COLO829 (cell line): Measurements from ENCODE around the gene SRL.

Source experiments
- DNase-seq: peaks from one replicate; pipeline ENCODE4 v3.0.0; 2012; ENCODE audit warnings: low spot score

Gene SRL

DNA sequence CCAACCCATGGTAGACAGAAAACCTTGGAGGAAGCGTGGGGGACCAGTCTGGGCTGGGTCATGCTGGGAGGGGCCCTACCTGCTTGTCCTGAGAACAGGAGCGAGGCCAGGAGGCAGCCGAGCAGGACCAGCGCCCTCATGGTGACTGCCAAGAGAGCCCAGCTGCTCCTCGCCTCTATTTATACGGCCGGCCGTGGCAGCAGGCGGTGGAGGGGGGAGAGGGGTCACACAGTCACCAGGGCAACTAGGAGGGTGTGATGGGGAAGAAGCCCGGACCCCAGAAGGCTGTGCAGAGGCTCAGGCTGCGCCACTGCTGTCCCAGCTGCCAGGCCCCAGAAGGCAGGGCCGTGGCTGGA lies at the start of gene SRL:
Gene SRL (minus strand): TSS at position 153 of the 356 bp plus-strand sequence. CDS start 13 bp downstream, at position 140.
- DNase-seq = no peak

DNA sequence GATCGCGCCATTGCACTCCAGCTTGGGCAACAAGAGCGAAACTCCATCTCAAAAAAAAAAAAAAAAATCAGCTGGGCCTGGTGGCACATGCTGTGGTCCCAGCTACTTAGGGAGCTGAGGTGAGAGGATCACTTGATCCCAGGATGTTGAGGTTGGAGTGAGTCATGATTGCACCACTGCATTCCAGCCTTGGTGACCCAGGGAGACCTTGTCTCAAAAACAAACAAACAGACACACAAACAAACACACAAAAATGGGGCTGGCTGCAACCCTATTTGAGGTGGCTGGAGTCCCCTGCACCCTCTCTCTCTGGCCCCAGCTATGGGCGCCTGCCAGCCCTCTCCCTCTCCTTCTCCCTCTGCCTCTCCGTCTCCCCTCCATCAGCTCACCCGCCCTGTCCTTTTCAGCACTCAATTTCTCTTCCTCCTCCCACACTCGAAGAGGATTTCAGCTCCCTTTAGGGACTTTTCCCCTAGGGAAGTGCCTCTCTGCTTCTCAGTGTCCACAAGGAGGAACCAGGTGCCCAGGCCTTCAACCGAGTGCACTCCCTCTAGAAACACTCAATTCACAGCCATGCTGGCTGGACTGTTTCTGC lies 48.5 kb upstream of the SRL start:
- DNase-seq = no peak

DNA sequence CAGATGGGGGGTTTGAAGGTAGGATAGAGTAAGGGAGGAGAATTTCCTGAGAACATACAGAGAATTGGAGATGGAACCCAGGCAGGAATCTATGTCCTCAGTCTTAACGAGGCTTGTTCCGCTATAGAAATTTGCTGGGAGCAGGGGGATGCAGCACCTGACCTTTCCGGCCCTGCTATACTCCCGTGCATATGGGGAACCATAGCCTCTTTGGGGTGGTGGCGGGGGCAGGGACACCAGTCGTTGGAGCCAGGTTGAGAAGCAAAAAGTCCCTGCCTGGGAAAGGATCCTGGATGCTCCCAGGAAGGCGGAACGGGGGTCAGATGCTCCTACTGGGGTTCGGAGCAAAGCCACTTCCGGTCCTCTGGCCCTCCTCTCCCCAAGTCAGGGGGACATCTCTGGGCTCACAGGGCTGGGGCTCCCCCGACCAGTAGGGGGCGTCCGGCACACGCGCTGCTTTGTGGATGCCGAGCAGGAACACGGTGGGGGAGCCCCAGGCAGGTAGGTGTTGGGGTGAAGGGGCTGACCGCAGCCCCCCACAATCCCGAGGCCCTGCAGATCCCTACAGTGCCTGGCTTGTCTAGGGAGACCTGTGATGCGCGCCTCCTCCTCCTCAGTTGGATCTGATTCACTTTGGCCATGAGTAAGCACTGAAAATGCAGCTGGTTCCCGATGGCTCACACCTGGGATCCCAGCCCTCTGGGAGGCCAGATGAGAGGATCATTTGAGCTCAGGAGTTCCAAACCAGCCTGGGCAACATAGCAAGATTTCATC lies 46.5 kb upstream of the SRL start:
- peak; percentile 55 for DNase-seq

DNA sequence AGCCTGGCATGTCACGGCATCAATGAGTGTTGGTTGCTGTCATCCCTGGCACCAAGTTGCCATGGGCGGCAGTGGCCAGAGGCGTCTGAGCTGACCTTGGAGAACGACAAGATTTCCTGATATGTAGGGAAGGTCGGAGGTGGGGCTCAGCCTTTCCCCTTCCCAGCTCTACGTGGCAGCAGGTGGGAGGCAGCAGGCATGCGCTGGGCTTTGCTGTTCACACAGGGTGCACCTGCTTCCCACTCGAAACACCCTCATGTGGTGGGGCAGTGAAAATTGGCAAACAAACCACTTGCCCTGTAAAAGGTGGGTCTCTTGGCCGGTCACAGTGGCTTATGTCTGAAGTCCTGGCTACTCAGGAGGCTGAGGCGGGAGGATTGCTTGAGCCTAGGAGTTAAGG lies 43.3 kb upstream of the SRL start:
- no peak for DNase-seq

DNA sequence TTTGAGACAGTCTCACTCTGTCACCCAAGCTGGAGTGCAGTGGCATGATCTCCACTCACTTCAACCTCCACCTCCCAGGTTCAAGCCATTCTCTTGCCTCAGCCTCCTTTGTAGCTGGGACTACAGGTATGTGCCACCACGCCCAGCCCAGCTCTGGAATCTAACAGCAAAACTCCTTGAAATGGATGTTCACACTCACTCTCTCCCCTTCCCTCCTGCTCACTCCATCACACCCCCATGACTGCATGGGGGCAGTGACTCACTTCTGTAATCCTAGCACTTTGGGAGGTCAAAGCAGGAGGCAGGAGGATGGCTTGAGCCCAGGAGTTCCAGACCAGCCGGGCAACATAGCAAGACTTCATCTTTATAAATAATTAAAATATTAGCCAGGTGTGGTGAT lies 42.1 kb upstream of the SRL start:
- no peak for DNase-seq

DNA sequence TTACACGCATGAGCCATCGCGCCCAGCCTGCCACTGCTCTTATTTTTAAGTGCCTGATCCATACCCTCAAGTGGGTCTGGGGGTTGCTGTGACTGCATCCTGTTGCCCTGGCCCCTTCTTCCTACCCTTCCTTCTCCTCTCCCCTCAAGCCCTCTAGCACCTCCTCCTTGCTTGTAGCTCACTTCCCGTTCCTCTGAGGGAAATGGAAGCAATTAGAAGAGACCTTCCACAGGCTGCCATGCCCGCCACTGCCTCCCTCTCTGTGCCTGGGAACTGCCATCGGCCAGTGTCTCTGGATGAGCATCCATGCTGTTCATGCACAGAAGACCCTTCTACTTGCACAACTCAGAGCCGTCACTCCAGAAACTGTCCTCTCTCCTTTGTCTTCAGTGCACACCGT lies 41.6 kb upstream of the SRL start:
- DNase-seq = no peak

DNA sequence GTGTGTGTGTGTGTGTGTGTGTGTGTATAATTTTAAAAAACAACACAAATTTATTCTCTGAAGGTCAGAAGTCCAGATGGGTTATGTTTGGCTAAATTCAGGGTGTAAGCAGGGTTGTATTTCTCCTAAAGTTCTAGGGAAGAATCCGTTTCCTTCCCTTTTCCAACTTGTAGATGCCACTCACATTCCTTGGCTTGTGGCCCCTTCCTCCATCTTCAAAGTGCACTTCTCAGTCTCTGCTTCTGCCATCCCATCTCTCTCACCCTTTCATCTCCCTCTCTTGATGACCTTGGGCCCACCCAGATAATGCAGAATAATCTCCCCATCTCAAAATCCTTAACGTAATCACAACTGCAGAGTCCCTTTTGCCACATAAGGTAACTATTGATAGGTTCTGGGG lies 38.7 kb upstream of the SRL start:
- no peak for DNase-seq

DNA sequence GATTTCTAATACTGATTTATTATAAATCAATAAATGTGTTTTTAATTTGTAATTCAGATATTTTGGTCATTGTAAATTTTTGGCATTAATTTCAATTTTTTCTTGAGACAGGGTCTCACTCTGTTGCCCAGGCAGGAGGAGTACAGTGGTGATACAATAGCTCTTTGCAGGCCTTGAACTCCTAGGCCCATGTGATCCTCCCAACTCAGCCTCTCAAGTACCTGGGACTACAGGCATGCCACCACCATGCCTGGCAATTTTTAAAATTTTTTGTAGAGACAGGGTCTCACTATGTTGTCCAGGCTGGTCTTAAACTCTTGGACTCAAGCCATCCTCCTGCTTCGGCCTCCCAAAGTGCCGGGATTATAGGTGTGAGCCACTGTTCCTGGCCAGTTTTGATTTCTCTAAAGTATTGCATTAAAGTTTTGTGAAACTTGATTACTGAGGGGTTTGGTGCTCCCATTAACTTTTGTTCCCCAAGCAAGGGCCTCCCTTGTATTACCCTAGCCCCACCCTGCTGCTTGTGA lies 36.2 kb upstream of the SRL start:
- DNase-seq = no peak

DNA sequence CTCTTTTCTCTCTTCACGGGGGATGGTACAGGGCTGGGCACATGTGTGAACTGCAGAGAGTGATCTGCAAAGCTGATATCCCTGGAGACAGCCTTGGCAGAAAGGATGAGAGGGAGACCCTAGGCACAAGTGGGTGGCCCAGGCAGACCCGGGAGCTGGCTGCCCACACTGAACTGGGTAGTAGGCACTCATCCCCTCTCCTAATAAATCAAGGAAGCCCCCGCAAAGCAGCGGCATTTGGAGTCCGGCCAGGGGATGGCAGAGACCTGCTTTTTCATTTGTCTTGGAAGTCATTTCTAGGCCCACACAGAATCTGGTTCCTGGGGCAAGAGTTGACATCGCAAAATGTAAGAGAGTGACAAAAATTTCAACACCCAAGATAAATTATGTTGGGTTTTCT lies 34.0 kb upstream of the SRL start:
- DNase-seq = no peak

DNA sequence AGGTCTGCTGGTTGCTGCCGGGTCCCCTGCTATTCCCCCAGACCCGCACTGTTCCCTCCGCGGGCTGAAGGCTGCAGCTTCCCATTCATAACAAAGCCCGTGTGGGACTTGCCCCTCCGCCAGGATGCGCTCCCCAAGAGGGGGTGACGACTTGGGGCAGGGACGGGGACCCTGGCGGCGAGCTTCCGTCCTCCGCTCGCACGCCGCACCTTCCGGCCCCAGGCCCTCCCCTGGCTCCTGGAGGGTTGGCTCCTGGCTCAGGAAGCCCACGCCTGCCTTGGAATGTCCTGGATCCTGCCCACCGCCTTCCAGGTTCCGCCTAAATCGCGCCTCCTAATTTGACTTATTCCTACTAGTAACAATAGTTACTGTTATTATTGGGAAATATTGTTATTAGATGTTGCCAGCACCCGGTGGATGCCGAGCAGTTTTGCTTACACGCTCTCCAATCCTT lies 32.0 kb upstream of the SRL start:
- no peak for DNase-seq

DNA sequence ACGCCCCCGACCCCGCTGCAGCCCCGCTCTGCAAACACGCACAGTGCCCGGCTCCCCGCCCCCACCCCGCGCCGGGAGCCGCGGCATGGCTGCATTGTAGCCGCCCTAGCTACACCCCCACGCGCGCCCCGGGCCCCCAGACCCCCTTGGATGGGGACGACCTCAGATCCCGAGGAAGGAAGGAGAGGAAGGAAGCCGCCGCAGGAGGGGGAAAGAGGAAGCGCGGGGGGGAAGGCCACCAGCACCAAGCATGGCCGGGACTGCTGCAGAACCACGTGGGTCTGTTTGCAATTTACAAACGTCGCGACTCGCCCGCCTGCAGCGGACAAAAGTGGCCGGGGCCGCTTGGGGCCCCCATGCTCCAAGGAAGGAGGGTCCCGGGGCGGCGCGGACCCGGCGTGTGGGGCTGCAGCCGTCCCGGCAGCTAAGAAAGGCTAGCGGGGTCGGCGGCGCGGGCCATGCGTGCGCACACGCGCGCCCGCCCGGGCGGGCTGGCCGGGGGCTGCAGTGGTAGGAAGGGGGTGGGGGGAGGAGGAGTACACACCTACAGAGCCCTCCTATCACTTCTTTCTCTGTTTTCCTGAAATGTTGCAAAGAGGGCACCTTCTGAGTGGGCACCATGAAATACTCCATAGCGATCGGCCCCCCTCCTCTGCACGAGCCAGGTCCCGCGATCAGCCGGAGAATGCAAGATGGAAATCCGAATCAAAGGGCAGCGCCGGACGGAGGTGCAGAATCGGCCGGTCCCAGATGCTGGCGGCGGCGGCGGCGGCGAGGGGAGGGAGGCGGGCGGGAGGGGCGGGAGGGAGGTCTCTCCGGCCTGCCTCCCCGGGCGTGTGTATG lies 30.5 kb upstream of the SRL start:
- DNase-seq = no peak

DNA sequence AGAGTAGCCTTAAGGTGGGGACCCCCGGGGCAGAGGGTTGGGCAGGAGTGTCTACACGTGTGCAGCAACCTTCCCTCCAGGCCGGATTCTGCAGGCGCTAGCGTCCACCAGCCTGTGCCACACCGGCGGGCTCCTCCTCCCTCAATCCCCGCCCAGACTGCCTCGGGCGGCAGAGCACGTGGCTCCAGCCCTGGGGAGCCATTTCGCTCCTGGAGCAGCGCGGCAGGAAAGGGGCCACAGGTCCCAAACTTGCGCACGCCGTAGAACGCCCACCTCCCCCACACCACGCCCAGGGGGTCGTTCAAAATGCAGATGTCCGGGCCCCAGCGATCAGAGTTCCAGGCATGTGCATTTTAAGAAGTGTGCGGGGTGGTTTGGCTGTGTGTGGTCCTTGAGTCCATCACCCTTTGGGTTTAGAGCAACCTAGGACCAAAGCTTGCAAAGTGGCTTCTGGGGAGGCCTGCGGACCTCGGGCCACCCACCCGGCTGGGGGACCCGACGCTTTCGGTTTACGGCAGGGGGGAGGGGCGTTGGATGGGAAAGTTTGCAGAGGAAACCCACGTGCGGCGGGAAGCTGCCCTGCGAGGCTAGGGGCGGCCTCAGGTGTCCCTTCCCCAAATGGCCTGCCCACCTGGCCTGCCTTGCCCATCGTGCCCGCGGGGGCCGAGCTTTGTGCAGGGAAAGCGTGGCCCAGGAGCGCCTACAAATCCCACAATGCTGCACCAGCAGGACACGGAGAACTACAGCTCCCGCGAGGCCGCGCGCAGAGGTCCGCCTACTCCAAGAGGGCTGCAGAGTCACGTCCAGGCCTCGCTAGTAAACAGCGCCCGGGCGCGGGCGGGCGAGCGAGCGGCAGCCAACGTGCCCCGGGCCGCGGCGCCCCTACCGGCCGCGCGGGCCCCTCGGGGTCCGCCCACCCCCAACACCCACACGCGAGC lies 29.6 kb upstream of the SRL start:
- DNase-seq = peak; percentile 91

DNA sequence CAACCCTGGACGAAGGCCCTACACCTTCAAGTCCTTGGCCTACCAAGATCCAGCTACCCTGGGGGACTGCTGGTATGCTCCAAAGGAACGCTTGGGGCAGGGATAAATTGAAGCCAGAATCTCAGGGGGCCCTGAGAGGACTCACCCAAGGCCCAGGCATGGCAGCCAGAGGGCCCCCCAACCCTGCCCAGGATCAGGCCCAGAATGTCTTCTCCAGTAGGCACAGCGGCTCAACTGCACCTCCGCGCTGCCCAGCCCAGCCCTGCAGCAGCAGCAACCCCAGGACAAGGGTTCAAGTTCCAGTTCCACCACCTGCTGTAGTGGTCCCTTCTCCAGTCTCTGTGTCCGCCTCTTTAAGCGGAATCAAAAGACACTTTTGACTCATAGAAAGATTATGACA lies 28.7 kb upstream of the SRL start:
- DNase-seq = no peak

DNA sequence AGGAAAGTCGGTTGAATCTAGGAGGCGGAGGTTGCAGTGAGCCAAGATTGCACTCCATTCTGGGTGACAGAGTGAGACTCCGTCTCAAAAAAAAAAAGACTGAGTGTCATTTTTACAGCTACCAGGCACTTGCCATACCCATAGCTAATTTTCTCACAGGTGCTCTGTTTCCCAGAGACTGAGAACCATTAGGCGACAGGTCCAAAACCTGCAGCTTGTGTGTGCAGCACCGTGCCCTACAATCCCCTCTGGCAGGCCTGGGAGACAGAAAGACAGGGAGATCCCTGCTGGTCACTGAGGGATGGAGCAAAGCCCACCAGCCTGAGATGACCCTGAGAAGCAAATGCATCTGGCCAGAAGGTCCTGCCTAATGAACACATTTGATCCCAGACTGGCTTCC lies 28.2 kb upstream of the SRL start:
- DNase-seq = no peak

DNA sequence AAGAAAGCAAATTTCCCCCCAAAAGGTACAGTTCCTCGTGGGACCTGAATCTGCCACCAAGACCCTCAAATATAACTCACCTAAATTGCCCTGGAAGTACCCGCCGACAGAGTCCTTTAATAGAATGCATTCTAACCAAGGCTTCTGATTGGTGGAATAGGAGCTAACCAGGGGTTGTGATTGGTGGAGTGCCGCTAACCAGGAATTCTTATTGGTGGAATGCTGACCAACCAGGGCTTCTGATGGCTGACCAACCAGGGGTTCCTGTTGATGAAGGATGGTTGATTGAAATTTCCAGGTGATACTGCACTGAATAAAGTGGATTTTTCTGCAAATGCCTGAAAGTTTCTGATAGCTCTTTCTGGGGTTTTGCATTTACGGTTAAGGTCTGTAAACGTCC lies 24.5 kb upstream of the SRL start:
- no peak for DNase-seq

DNA sequence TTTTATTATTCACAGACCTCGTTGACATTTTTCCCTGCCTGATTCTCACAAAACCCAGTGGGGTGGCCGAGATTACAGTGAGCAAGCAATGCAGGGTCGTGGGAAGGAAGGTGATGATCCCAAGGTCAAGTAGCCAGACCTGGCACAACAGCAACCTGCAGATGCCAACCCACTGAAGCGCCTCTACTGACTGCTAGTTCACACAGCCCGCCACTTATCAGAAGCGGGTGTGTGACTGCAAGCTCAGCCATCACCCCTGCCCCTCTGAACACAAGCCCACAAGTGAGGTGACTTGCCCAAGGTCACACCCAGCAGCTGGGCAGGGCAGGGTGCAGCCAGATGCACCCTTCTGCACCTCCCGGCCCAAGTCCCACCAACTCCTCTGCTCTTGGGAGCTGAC lies 23.8 kb upstream of the SRL start:
- no peak for DNase-seq

DNA sequence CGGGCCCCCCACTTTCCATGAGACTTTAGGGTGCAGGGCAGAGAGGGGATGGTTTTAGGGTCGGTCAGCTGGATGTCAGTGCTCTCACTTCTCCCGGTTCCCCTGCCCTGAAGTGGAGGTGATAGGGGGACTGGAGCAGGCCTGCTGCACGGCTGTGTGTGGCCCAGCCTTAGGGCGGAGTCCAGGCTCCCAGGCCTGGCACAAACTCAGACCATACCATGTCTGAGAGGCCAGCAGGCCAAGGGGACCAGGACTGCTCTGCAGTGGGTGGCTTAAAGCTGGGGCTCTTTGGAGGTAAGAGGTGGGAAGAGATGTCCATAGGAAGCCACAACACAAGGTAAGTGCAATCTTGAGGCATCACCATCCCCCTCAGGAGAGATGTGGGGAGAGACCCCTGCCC lies 22.7 kb upstream of the SRL start:
- no peak for DNase-seq

DNA sequence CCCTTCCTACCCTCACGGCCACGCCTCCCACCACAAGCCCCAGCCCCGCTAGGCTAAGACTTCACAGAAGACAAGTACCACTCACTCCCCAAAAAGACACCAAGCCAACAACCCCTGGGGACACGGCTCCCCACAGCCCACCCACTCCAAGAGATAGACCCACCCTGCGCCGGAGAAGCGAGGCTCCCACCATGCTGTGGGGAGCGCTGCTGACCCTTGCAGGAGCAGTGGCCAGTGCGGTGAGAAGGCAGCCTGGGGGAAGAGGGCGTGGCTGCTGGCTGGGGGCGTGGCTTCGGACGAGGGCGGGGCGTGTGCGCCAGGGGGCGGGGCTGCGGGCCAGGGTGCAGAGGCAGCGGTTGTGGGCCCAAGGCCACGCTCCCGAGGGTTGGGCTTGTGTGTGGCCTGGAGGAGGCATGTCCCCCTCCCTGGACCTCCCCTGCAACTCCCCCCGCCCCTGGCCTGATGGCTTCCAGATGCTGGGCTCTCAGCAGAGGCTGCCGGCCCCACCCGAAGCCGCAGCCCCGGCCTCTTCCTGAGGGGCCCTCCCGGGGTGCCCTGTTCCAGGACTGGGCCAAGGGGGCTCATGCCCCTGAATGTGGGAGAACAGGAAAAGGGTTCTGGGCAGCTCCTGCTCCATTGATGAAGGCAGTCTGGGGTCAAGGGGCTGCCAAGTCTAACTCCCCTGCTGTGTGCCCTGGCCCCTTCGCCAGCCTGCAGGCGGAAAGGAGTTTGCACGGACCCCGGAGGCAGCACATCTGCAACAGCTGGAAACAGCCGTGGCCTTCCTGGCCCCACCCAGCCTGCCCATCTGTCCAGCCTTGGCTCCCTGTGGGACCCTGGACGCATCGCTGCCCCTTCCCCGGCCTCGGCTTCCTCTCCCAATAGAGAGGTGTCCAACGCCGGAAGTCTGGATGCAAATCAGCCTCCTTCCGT lies 21.9 kb upstream of the SRL start:
- peak; percentile 59 for DNase-seq

DNA sequence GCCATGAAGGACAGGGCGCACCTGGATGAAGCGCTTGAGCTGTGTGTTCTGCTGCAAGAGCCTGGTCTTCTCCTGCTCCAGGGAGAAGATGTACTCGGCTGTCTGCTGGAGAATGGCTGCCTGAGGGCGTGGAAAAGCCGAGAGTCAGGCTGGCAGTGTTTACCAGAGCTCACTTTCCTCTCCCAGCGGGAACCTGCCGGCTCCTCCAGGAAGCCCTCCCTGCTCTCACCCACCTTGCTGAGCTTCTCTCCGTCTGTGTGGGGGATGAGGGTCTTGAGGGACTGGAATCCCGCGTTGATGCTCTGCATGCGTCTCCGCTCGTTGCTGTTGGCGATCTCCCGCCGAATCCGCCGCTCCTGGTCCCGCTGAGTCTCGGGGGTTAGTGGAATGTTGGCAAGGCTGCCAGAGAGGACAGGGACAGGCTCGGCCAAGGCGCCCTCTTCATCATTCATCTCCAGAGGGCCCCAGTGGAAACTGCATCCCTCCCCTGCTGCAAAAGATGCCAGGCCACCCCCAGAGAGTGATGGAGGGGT lies 20.5 kb upstream of the SRL start:
- no peak for DNase-seq

DNA sequence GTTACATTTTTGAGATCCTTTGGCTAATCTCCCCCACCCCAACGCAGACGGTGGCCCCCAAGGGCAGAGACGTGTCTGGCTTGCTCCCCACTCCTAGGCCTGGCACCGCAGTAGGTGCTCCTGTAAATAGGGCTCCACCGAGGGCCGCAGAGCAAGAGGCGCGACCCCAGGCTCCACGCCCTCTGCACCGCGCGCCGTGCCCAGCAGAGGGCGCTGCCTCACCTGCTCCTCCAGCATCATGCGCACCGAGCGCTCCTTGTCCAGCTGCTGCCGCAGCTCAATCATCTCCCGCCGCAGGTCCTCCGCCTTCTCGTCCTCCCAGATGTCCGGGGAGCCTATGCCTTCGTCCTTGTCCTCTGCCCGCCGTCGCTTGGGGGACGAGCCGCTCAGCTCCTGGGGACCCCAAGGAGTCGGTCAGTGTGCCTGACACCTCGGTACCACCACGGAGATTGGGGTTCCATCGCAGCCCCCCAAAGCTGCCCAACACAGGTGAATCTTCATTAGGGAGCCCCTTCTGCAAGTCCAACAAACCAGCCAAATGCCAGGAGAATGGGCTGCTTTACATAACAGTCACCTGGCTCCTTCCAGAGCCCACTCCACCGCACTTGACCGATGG lies 19.8 kb upstream of the SRL start:
- no peak for DNase-seq
